Mesothelial cell of epicardium (in vitro differentiated cells): ENCODE results near the gene OPCML. TPM values are rescaled to one million over a fixed set of nuclear protein-coding genes. Genes with fewer than 3 reads are reported as not detected.

Source experiments
- DNase-seq, 2 experiments: peaks; one replicate each; pipeline ENCODE4 v3.0.0; 2021; ENCODE audit warnings: low spot score in 2 of 2; ENCODE audit not compliant: unreplicated experiment in 2 of 2
- H3K27ac Mint-ChIP-seq: 2 replicates; pipeline ENCODE4 v1.8.0; 2021; ENCODE audit warnings: mixed read lengths
- H3K27me3 Mint-ChIP-seq: 2 replicates; pipeline ENCODE4 v1.8.0; 2021; ENCODE audit warnings: low read depth, mixed read lengths
- H3K36me3 Mint-ChIP-seq: 2 replicates; pipeline ENCODE4 v1.8.0; 2021; ENCODE audit warnings: mixed read lengths
- H3K4me1 Mint-ChIP-seq: 2 replicates; pipeline ENCODE4 v1.8.0; 2021; ENCODE audit warnings: mixed read lengths
- H3K4me3 Mint-ChIP-seq: 2 replicates; pipeline ENCODE4 v1.8.0; 2021; ENCODE audit warnings: mild to moderate bottlenecking, moderate library complexity, mixed read lengths
- H3K9me3 Mint-ChIP-seq: 2 replicates; pipeline ENCODE4 v1.8.0; 2021; ENCODE audit warnings: mixed read lengths
- CTCF ChIP-seq: fragments of 200-600 bp; sonication (generic); IDR thresholded peaks from one replicate; pipeline ENCODE4 v1.5.0; 2021; ENCODE audit warnings: antibody characterized with exemption; ENCODE audit not compliant: unreplicated experiment
- total RNA-seq: library from RNA; stranded (reverse); gene quantifications from 3 replicates; pipeline ENCODE4 v1.2.1, GENCODE V29; 2021

The OPCML gene
- total RNA-seq, 1 donor from 2014 or later = 3.0 TPM

- Mint-ChIP-seq H3K36me3 (no peaks in the 10 kb centered on the region), H3K27me3 (peaks cover 39% of the 10 kb centered on the region), H3K4me1 (peaks cover 4% of the 10 kb centered on the region), H3K27ac (no peak overlapping the region), H3K4me3 (no peak overlapping the region), H3K9me3 (no peaks in the 10 kb centered on the region)
- no peak for DNase-seq
- TF ChIP-seq CTCF = no peak
Measured at GRCh38 chr11:133383689-133384088, 148.6 kb downstream of the OPCML start.

GRCh38 chr11:133383201-133383600, 149.1 kb downstream of the OPCML start:
- no peak for DNase-seq
- Mint-ChIP-seq H3K4me1 (peaks cover 4% of the 10 kb centered on the region), H3K36me3 (no peaks in the 10 kb centered on the region), H3K4me3 (no peak overlapping the region), H3K27ac (no peak overlapping the region), H3K9me3 (no peaks in the 10 kb centered on the region), H3K27me3 (peaks cover 41% of the 10 kb centered on the region)
- no peak for TF ChIP-seq CTCF

- Mint-ChIP-seq H3K27me3 (peaks cover 46% of the 10 kb centered on the region), H3K27ac (no peak overlapping the region), H3K4me3 (no peak overlapping the region), H3K36me3 (no peaks in the 10 kb centered on the region), H3K4me1 (peaks cover 4% of the 10 kb centered on the region), H3K9me3 (no peaks in the 10 kb centered on the region)
- no peak for TF ChIP-seq CTCF
- DNase-seq = no peak
Measured at GRCh38 chr11:133382131-133382812, 150.0 kb downstream of the OPCML start.

- no peak overlapping the region for H3K27ac Mint-ChIP-seq
- no peak overlapping the region for H3K4me3 Mint-ChIP-seq
- peaks cover 4% of the 10 kb centered on the region for H3K4me1 Mint-ChIP-seq
- no peak for DNase-seq
- no peak for TF ChIP-seq CTCF
- H3K9me3 Mint-ChIP-seq = no peaks in the 10 kb centered on the region
- H3K27me3 Mint-ChIP-seq = peaks cover 46% of the 10 kb centered on the region
- H3K36me3 Mint-ChIP-seq = no peaks in the 10 kb centered on the region
Measured at GRCh38 chr11:133381761-133382130, 150.6 kb downstream of the OPCML start.

GRCh38 chr11:133366147-133366546, 166.2 kb downstream of the OPCML start:
- H3K9me3 Mint-ChIP-seq = peaks cover 7% of the 10 kb centered on the region

More at GRCh38 chr11:133366147-133366546, 166.2 kb downstream of the OPCML start:
- TF ChIP-seq CTCF = no peak
- peaks cover 41% of the 10 kb centered on the region for H3K27me3 Mint-ChIP-seq
- no peaks in the 10 kb centered on the region for H3K4me1 Mint-ChIP-seq
- H3K36me3 Mint-ChIP-seq = no peaks in the 10 kb centered on the region
- H3K27ac Mint-ChIP-seq = no peak overlapping the region
- DNase-seq = no peak
- no peak overlapping the region for H3K4me3 Mint-ChIP-seq
